Measurements from ENCODE around the gene MDFIC2. TPM values are rescaled to one million over a fixed set of nuclear protein-coding genes. Genes with fewer than 3 reads are reported as not detected.

MDFIC2 gene
- total RNA-seq, 1 donor: not detected

- no peaks in the 10 kb centered on the region for H3K4me1 ChIP-seq (ENCODE audit: insufficient read depth, low read length)
- no peak overlapping the region for H3K4me3 ChIP-seq (ENCODE audit: low read length)
- H3K27me3 ChIP-seq (ENCODE audit: insufficient read depth, low read length): no peaks in the 10 kb centered on the region
- H3K9me3 ChIP-seq (ENCODE audit: low read depth, low read length): no peaks in the 10 kb centered on the region
These were observed 134.4 kb downstream of the MDFIC2 start for GRCh38 chr3:70177881-70178645.

- Histone ChIP-seq H3K4me1 (ENCODE audit: insufficient read depth, low read length) (no peaks in the 10 kb centered on the region), H3K9me3 (ENCODE audit: low read depth, low read length) (no peaks in the 10 kb centered on the region), H3K4me3 (ENCODE audit: low read length) (no peak overlapping the region), H3K27me3 (ENCODE audit: insufficient read depth, low read length) (no peaks in the 10 kb centered on the region)
These were observed 136.2 kb downstream of the MDFIC2 start for GRCh38 chr3:70176224-70176623.

- Histone ChIP-seq H3K4me1 (ENCODE audit: insufficient read depth, low read length) (no peaks in the 10 kb centered on the region), H3K9me3 (ENCODE audit: low read depth, low read length) (no peaks in the 10 kb centered on the region), H3K4me3 (ENCODE audit: low read length) (no peak overlapping the region), H3K27me3 (ENCODE audit: insufficient read depth, low read length) (no peaks in the 10 kb centered on the region)
These were observed 155.6 kb downstream of the MDFIC2 start for GRCh38 chr3:70156808-70157207.

GRCh38 chr3:70150599-70150998 is 161.8 kb downstream of the MDFIC2 start:
- Histone ChIP-seq H3K9me3 (ENCODE audit: low read depth, low read length) (no peaks in the 10 kb centered on the region), H3K27me3 (ENCODE audit: insufficient read depth, low read length) (no peaks in the 10 kb centered on the region)

GRCh38 chr3:70149714-70150400 is 162.6 kb downstream of the MDFIC2 start:
- Histone ChIP-seq H3K4me3 (ENCODE audit: low read length) (no peak overlapping the region), H3K4me1 (ENCODE audit: insufficient read depth, low read length) (no peaks in the 10 kb centered on the region), H3K27me3 (ENCODE audit: insufficient read depth, low read length) (no peaks in the 10 kb centered on the region), H3K9me3 (ENCODE audit: low read depth, low read length) (no peaks in the 10 kb centered on the region)

More at GRCh38 chr3:70150599-70150998, 161.8 kb downstream of the MDFIC2 start:
- Histone ChIP-seq H3K4me1 (ENCODE audit: insufficient read depth, low read length) (no peaks in the 10 kb centered on the region), H3K4me3 (ENCODE audit: low read length) (no peak overlapping the region)

Data from mononuclear cell (primary cell).